ENCODE results near the gene JAK2. TPM values are rescaled to one million over a fixed set of nuclear protein-coding genes. Genes with fewer than 3 reads are reported as not detected.
"Not testable (repeated sequence)": the region's sequence is repeated elsewhere in the genome, so short reads cannot be mapped to it uniquely, and the experiment has no call there.

JAK2 gene
- total RNA-seq, 1 experiment from 2014 or later = 10.5 TPM

GRCh38 chr9:5099466-5099865 lies 114.4 kb downstream of the JAK2 start:
- ChIA-PET POLR2A (ENCODE audit: low non-redundant PET) (no interaction called here), CTCF (no interaction called here)
- H3K4me1 ChIP-seq (ENCODE audit: insufficient read depth, low read length, poor library complexity, severe bottlenecking) = no peaks in the 10 kb centered on the region
- H3K27me3 ChIP-seq (replicated peaks; ENCODE audit: insufficient read depth, low read depth, low read length, poor library complexity) = no peaks in the 10 kb centered on the region
- intact Hi-C loops (cut with micrococcal nuclease; ENCODE audit: unreplicated experiment) = no loop called here
- H3K27ac ChIP-seq (ENCODE audit: low read depth, low read length, poor library complexity, severe bottlenecking) = no peak overlapping the region
- BruUV-seq (replicated peaks) = no TSS peak
- H3K36me3 ChIP-seq (ENCODE audit: insufficient read depth, low read length, poor library complexity, severe bottlenecking) = no peaks in the 10 kb centered on the region
- TF ChIP-seq EZH2 (IDR thresholded peaks at IDR 0.05; ENCODE audit: borderline replicate concordance, low read depth, low read length, poor library complexity, severe bottlenecking) = no peak
- no peak for TF ChIP-seq CTCF (conservative IDR thresholded peaks at IDR 0.05; ENCODE audit: low read depth, low read length)
- DNase-seq (ENCODE audit: low spot score) = no peak
- no peak overlapping the region for H3K4me3 ChIP-seq (ENCODE audit: low read depth, low read length, poor library complexity, severe bottlenecking)
- H3K9me3 ChIP-seq (ENCODE audit: low read depth, low read length, poor library complexity, severe bottlenecking) = no peaks in the 10 kb centered on the region

GRCh38 chr9:5101127-5101526 lies 116.1 kb downstream of the JAK2 start:
- H3K36me3 ChIP-seq (ENCODE audit: insufficient read depth, low read length, poor library complexity, severe bottlenecking); H3K27me3 ChIP-seq (replicated peaks; ENCODE audit: insufficient read depth, low read depth, low read length, poor library complexity); DNase-seq (ENCODE audit: low spot score); H3K27ac ChIP-seq (ENCODE audit: low read depth, low read length, poor library complexity, severe bottlenecking); H3K9me3 ChIP-seq (ENCODE audit: low read depth, low read length, poor library complexity, severe bottlenecking); BruUV-seq (replicated peaks); POLR2A ChIA-PET (ENCODE audit: low non-redundant PET); CTCF ChIA-PET; intact Hi-C loops (cut with micrococcal nuclease; ENCODE audit: unreplicated experiment); H3K4me1 ChIP-seq (ENCODE audit: insufficient read depth, low read length, poor library complexity, severe bottlenecking); H3K4me3 ChIP-seq (ENCODE audit: low read depth, low read length, poor library complexity, severe bottlenecking): not testable (repeated sequence)

- H3K27me3 ChIP-seq (replicated peaks; ENCODE audit: insufficient read depth, low read depth, low read length, poor library complexity); BruUV-seq (replicated peaks); H3K4me3 ChIP-seq (ENCODE audit: low read depth, low read length, poor library complexity, severe bottlenecking); intact Hi-C loops (cut with micrococcal nuclease; ENCODE audit: unreplicated experiment); H3K27ac ChIP-seq (ENCODE audit: low read depth, low read length, poor library complexity, severe bottlenecking); DNase-seq (ENCODE audit: low spot score); H3K9me3 ChIP-seq (ENCODE audit: low read depth, low read length, poor library complexity, severe bottlenecking); POLR2A ChIA-PET (ENCODE audit: low non-redundant PET); H3K36me3 ChIP-seq (ENCODE audit: insufficient read depth, low read length, poor library complexity, severe bottlenecking); CTCF ChIA-PET; H3K4me1 ChIP-seq (ENCODE audit: insufficient read depth, low read length, poor library complexity, severe bottlenecking): not testable (repeated sequence)
These were observed 121.4 kb downstream of the JAK2 start for GRCh38 chr9:5106517-5106916.

GRCh38 chr9:5110867-5111681 lies 126.0 kb downstream of the JAK2 start:
- BruUV-seq (replicated peaks) = no TSS peak
- Histone ChIP-seq H3K4me3 (ENCODE audit: low read depth, low read length, poor library complexity, severe bottlenecking) (no peak overlapping the region), H3K27ac (ENCODE audit: low read depth, low read length, poor library complexity, severe bottlenecking) (no peak overlapping the region), H3K4me1 (ENCODE audit: insufficient read depth, low read length, poor library complexity, severe bottlenecking) (no peaks in the 10 kb centered on the region), H3K27me3 (replicated peaks; ENCODE audit: insufficient read depth, low read depth, low read length, poor library complexity) (no peaks in the 10 kb centered on the region), H3K36me3 (ENCODE audit: insufficient read depth, low read length, poor library complexity, severe bottlenecking) (no peaks in the 10 kb centered on the region), H3K9me3 (ENCODE audit: low read depth, low read length, poor library complexity, severe bottlenecking) (no peaks in the 10 kb centered on the region)
- TF ChIP-seq EZH2 (IDR thresholded peaks at IDR 0.05; ENCODE audit: borderline replicate concordance, low read depth, low read length, poor library complexity, severe bottlenecking) (no peak), CTCF (conservative IDR thresholded peaks at IDR 0.05; ENCODE audit: low read depth, low read length) (no peak)
- no peak for DNase-seq (ENCODE audit: low spot score)
- POLR2A ChIA-PET (ENCODE audit: low non-redundant PET) = no interaction called here
- intact Hi-C loops (cut with micrococcal nuclease; ENCODE audit: unreplicated experiment) = no loop called here
- CTCF ChIA-PET = no interaction called here

Measured in A673 (cell line).